Colon (tissue), 2 donors: ENCODE data around the gene CELF2.
"Not testable (repeated sequence)": the region's sequence is repeated elsewhere in the genome, so short reads cannot be mapped to it uniquely, and the experiment has no call there.

Source experiments
- FAIRE-seq: peaks from 2 replicates; lab custom pipeline; 2012; peaks lifted over from hg19 to GRCh38; lab: Jason Lieb, UNC
- donor health status: control.
- donor health status: control.

CELF2 gene

DNA sequence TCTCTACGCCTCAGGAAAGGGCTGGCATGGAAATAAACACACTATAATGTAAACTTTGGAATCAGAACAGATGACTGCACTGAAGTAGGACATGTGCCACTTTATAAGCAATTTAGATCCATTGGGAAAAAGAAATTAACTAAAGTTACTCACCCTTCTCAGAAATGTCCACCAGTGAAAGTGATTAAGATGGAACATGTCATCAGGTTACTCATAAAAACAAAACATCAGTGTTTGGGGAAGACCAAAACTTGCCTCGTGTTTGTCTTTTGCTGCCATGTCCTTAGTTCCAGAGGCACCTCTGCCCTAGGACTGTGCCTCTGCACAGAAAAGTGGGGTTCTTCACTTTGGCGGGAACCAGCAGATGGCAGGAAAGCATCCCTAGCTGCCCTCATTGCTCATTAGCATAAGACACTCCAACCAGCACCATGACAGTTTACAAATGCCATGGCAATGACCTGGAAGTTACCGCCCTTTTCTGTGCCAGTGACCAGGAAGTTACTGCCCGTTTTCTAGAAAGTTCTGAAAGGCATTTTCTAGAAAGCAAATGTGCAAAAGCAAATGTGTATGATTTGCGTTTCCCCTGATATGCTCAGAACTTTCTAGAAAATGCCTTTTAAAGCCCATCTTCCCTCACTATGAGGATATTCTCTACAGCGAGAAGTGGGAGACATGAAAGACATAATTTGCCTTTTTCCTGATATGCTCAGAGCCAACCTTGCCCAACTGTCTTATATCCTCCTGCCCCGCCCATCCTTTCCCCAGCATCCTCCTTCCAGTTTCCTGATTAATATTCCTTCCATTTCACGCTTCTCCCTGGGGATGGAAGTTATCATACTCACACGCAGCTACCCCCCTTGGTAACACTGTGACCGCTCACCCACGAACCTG is 335.6 kb downstream of the CELF2 start:
- no peak for FAIRE-seq

GRCh38 chr10:11354823-11355222 is 337.2 kb downstream of the CELF2 start:
- no peak for FAIRE-seq

DNA sequence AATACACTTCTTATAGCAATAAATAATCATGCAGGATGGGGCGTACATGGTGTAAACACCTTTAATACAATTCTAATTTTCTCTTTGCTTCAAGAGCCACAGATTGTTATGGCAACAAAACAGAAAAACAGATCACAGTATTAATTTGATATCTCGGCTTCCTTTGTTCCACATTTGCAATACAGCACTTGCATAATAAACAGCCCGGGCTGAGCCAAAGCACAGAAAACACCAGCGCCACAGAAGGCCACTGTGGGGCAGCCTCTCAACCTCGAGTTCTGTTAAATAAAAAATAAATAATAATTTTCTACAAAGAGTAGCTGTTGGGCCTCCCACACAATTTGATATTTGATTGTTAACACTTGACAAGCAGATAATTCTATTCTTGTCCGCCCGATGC is 337.9 kb downstream of the CELF2 start:
- no peak for FAIRE-seq

DNA sequence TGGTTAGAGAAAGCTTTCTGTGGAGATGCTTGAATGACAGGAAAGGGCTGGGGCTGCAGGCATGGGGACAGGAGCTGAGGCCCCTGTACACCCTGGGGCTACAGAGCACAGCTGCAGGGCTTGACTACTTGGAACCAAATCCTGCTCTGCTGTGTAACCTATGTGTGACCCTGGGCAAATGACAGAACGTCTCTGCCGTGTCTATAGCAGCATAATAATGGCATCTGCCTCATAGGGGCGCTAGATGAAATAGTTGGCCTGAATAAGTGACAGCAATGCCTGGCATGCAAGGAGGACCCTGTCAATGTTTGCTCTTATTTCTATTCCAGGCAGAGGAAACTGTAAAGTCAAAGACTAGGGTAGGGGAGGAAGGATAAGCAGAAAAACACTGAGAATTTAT is 339.8 kb downstream of the CELF2 start:
- FAIRE-seq, result no peak

GRCh38 chr10:11358011-11358410 is 340.3 kb downstream of the CELF2 start:
- no peak for FAIRE-seq

DNA sequence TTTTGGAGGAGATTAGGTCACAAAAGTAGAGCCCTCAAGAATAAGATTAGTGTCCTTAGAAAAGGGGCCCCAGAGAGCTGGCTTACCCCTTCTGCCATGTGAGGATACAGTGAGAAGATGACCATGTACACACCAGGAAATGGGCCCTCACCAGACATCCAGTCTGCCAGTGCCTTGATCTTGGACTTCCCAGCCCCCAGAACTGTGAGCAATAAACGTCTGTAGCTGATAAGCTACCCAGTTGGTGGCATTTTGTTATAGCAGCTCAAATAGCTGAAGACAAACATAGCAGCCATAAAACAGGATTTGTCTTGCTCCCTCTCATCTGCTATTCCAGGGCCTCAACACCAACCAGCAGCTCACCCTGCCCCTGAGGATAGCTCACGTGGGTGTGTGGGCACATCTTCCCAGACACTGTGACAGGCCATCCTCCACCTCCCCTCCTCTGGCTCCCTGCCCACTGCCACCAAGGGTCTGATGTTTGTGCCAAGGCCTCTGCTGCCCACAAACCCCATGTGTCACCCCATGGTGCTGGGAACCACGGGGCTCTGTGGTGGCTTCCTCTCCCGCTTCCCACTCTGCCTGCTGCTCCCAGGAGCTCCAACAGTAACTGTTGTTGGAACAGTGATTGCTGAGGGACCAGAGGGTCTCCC is 341.4 kb downstream of the CELF2 start:
- no peak for FAIRE-seq

DNA sequence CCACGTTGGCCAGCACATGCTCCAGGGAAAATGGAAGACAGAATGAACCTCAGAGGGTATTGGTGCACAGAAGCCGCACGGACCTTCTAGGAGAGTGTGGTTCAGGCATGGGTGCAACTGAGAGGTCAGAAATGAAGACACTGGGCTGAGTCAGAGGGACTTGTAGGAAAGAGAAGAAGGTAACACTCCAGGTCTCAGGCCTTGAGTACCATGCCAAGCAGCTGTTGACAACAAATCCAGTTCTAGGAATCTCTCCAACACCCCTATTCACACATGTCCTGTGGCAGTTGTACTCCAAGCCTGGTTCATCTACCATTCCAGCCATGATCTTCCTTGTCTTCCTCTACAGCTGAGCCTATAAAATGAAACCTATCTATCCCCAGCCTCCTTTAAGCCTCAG is 342.2 kb downstream of the CELF2 start:
- no peak for FAIRE-seq

DNA sequence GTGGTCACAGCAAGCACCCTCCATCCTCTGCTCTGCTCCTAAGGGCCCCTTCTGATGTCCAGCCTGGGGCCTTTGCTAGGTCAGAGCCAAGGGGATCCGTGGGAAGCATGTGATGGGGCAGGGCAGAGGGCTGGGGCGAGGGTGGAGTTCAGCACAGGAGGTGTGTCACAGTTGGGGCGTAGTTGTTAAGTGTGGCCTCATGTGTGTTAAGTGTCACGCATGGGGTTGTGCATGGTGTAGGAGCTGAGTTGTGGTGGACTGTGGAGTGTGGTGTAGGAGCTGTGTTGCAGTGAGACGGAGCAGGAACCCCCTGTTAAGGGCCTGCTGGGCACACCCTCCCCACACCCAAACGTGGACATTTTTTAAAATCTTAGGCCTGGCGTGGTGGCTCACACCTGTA is 345.8 kb downstream of the CELF2 start:
- FAIRE-seq, result no peak

DNA sequence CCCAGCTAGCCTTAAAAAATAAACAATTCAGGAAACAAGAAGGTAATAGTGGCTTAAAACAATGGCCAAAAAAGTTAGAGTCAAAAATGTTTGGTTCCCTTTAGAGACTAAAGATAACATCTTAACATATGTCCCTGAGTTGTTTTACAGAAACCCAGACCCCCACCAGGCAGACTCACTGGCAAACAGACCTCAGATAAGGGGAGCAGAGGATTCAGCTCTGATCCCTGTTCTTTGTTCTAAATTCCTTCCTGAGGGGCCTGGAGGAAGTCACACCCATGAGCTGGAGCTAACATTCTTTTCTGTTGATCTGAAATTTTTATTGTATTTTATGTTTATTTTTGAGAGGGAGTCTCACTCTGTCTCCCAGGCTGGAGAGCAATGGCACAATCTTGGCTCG is 346.6 kb downstream of the CELF2 start:
- FAIRE-seq, result no peak

DNA sequence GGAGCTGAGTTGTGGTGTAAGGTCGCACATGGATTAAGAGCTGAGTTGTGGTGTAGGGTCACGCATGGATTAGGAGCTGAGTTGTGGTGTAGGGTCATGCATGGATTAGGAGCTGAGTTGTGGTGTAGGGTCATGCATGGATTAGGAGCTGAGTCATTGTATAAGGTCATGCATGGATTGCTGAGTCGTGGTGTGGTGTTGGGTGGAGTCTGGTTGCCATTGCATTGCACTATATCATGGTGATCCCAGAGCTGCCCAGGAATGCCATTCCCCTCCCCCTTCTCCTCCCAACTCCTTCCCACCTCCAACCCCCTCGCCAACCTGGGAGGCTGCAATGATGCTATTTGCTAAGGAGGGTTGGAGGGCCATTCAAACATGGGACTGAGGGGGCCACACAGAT is 349.2 kb downstream of the CELF2 start:
- FAIRE-seq, result not testable (repeated sequence)

DNA sequence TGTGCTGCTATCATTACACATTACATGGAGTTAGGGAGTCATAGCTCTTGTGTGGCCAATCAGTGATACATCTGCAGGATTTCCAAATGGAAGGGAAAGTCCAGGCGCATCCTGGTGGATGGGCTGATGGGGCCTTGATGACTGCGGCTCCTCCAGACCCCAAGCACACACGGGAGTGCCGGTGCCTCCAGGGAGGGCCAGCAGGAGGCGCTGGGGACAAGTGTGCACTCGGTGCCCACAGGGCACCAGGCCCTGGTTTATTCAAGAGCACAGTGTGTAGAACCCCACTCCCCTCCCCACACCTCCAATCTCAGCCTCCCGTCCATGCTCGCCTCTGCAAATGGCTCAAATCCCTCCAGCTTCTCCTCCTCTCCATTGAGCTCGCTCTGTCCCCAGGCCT is 349.8 kb downstream of the CELF2 start:
- no peak for FAIRE-seq

GRCh38 chr10:11373717-11374171 is 356.1 kb downstream of the CELF2 start:
- no peak for FAIRE-seq

GRCh38 chr10:11377267-11377666 is 359.6 kb downstream of the CELF2 start:
- FAIRE-seq, result no peak

DNA sequence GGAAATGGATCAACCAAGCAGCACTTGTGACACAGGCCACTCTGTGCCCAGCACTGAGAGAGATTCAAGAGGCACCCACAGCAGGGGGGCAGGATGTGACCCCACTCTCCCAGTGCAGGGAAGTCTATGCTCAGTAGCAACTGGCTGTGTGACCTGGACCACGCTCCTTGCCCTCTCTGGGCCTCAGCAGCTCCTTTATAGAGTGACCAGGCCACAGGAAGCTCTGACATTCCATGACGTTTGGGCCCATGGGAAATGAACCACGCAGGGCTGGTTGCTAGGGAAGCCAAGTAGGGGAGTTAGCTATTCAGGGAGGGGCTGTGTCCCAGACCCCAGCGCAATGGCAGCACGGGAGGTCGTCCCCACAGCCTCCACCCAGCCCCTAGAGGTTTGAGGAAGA is 361.2 kb downstream of the CELF2 start:
- no peak for FAIRE-seq

GRCh38 chr10:11379771-11380170 is 362.1 kb downstream of the CELF2 start:
- FAIRE-seq, result no peak

DNA sequence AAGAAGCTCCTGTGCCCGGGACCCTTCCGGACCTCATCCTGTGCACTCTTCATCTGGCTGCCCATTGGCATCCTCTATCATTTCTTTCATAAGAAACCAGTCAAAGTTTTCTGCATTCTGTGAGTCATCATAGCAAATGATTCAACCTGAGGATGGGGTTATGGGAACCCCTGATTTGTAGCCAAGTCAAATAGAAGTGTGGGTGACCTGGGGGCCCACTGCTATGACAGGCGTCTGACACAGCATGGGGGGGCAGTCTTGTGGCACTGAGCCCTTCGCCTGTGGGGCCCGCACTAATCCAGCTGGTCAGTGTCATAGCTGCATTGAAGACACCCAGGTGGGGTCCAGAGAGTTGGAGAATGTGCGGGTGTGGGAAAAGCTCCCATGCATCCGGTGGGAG is 363.4 kb downstream of the CELF2 start:
- FAIRE-seq, result no peak

GRCh38 chr10:11381511-11381910 is 363.8 kb downstream of the CELF2 start:
- no peak for FAIRE-seq

DNA sequence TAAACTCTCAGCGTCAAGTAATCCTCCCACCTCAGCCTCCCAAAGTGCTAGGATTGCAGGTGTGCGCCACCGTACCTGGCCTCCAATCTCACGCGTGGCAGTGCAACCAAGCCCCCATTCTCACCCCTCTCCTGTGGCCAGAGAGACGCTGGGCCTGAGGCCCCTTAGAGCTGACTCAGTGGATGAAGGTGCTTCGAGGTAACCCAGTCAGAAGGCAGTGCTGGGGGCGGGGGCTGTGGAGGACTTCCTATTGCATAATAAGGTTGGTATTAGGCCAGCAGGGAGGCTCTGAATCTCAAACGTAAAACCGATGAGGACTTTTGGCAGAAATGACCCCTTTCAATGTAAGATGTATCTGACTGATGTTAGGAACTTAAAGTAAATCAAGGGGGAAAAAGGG is 364.5 kb downstream of the CELF2 start:
- FAIRE-seq, result no peak

DNA sequence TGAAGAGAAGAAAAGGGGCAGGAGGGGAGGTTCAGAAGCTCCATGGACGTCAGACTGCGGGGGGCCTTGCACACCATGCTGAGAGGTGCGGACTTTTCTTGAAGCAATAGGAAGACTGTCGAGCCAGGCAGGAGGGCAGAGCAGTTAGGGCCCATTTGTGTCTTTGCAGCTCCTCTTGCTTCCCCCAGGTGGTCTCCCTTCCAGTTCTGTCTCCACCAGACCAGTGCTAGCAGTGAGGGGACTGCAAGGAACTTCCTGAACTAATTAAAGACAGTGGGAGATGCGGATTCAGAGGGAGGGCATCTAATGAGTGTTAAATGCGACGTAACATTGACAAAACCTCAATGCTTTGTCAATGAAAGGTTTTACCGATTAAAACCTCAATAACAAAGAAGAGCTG is 368.4 kb downstream of the CELF2 start:
- no peak for FAIRE-seq
